DOHH2 (cell line): ENCODE data around the gene ZNF625.

Experiments
- H3F3A ChIP-seq: fragments of 200-600 bp; sonication (generic), shearing (Covaris generic); 2 replicates; pipeline ENCODE4 v1.6.0; 2016; ENCODE audit warnings: antibody characterized with exemption, mild to moderate bottlenecking; ENCODE audit not compliant: control insufficient read depth, insufficient read depth
- H3K27ac ChIP-seq: fragments of 200-600 bp; sonication (generic); 2 replicates; pipeline ENCODE4 v1.5.1; 2014; ENCODE audit warnings: low read depth, mild to moderate bottlenecking, low read length, moderate library complexity
- H3K27me3 ChIP-seq: fragments of 200-600 bp; sonication (generic); 2 replicates; pipeline ENCODE4 v1.6.1; 2014; ENCODE audit warnings: mild to moderate bottlenecking, low read length, mixed read lengths; ENCODE audit not compliant: control insufficient read depth
- H3K36me3 ChIP-seq: fragments of 200-600 bp; sonication (generic); 2 replicates; pipeline ENCODE4 v1.6.1; 2014; ENCODE audit warnings: mild to moderate bottlenecking, low read length, moderate library complexity, mixed read lengths; ENCODE audit not compliant: control insufficient read depth
- H3K4me1 ChIP-seq: fragments of 200-600 bp; sonication (generic); 2 replicates; pipeline ENCODE4 v1.6.1; 2014; ENCODE audit warnings: mild to moderate bottlenecking, low read length, mixed read lengths; ENCODE audit not compliant: control insufficient read depth
- H3K4me2 ChIP-seq: fragments of 200-600 bp; sonication (generic); 2 replicates; pipeline ENCODE4 v1.6.0; 2014; ENCODE audit warnings: mild to moderate bottlenecking, low read length, moderate library complexity
- H3K4me3 ChIP-seq: fragments of 200-600 bp; sonication (generic); 2 replicates; pipeline ENCODE4 v1.5.1; 2014; ENCODE audit warnings: mild to moderate bottlenecking, low read length, mixed read lengths
- H3K79me2 ChIP-seq: fragments of 200-600 bp; sonication (generic); 2 replicates; pipeline ENCODE4 v1.6.1; 2014; ENCODE audit warnings: mild to moderate bottlenecking, low read length, mixed read lengths; ENCODE audit not compliant: control insufficient read depth
- H3K9me2 ChIP-seq: fragments of 200-600 bp; sonication (generic); replicated peaks from 2 replicates; pipeline ENCODE4 v1.6.1; 2014; ENCODE audit warnings: mild to moderate bottlenecking, low read length, mixed read lengths; ENCODE audit not compliant: control insufficient read depth
- H3K9me3 ChIP-seq: fragments of 200-600 bp; sonication (generic); 2 replicates; pipeline ENCODE4 v1.6.1; 2014; ENCODE audit warnings: antibody characterized with exemption, low read length, mixed read lengths; ENCODE audit not compliant: control insufficient read depth, insufficient read depth
- H4K20me1 ChIP-seq: fragments of 200-600 bp; sonication (generic); 2 replicates; pipeline ENCODE4 v1.6.0; 2014; ENCODE audit warnings: low read depth, mild to moderate bottlenecking, antibody characterized with exemption, low read length, moderate library complexity; ENCODE audit not compliant: control insufficient read depth, insufficient read depth
- CTCF ChIP-seq: fragments of 200-600 bp; sonication (generic); IDR thresholded peaks from one replicate; pipeline ENCODE4 v1.5.1; 2014; ENCODE audit warnings: antibody characterized with exemption, mild to moderate bottlenecking, low read depth, low read length; ENCODE audit not compliant: poor library complexity, severe bottlenecking
- EZH2phosphoT487 ChIP-seq: fragments of 200-600 bp; sonication (generic); IDR thresholded peaks from 2 replicates; pipeline ENCODE4 v1.6.1; 2017; ENCODE audit warnings: borderline replicate concordance, mild to moderate bottlenecking, antibody characterized with exemption, low read length, moderate library complexity, mixed read lengths

Gene ZNF625

DNA sequence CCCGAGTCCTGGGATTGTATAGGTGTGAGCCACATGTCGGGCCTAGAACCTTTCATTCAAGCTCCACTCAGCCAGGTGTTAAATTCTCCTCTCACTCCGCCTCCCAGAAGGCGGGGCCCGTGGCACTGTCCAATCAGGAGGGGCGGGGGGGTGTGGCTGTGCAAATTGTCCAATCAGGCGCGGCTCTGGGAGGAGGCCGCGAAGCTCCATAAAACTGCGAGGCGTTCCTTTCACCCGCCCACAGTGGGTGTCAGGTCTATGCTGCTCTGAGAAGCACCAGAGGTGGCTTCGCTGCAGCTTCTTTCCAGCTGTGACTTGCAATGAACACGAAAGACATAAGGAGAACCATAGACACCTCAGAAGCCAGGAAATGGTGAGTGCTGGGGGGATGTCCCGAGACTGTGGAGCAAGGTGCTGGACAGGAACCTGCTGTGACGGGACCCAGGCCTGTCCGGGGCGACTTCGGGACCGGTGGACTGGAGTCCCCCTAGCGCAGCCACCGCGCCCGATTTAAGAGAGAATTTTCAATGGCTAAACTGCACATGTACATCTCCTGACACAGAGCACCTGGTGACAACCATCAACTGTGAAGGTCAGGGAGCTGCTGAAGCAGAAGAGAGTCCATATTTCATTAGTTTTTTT, 3.4 kb upstream of the ZNF625 start:
- peaks cover 6% of the 10 kb centered on the region; the same call in 1 of the 2 replicates for H3K36me3 ChIP-seq
- H4K20me1 ChIP-seq = no peaks in the 10 kb centered on the region
- H3K4me3 ChIP-seq = no peak overlapping the region
- H3F3A ChIP-seq = no peaks in the 10 kb centered on the region
- H3K4me2 ChIP-seq = no peak overlapping the region
- H3K27me3 ChIP-seq = peaks cover 19% of the 10 kb centered on the region
- no peak overlapping the region for H3K27ac ChIP-seq
- TF ChIP-seq CTCF (no peak), EZH2phosphoT487 (no peak)
- H3K4me1 ChIP-seq = peaks cover 20% of the 10 kb centered on the region
- peaks cover 18% of the 10 kb centered on the region for H3K79me2 ChIP-seq
- H3K9me3 ChIP-seq = peaks cover 20% of the 10 kb centered on the region
- H3K9me2 ChIP-seq = no peaks in the 10 kb centered on the region

GRCh38 chr19:12155324-12155860, 1.1 kb downstream of the ZNF625 start:
- H3K4me3 ChIP-seq = peak overlapping the region; percentile 76
- peak overlapping the region; percentile 66 for H3K4me2 ChIP-seq
- no peaks in the 10 kb centered on the region for H3F3A ChIP-seq

GRCh38 chr19:12145348-12145747, 11.2 kb downstream of the ZNF625 start:
- Histone ChIP-seq H3F3A (no peaks in the 10 kb centered on the region), H3K9me3 (no peaks in the 10 kb centered on the region), H3K4me2 (no peak overlapping the region), H3K27me3 (no peaks in the 10 kb centered on the region), H3K27ac (no peak overlapping the region), H3K9me2 (no peaks in the 10 kb centered on the region), H3K4me3 (no peak overlapping the region), H3K36me3 (no peaks in the 10 kb centered on the region), H4K20me1 (no peaks in the 10 kb centered on the region), H3K79me2 (no peaks in the 10 kb centered on the region), H3K4me1 (peaks cover 12% of the 10 kb centered on the region)
- no peak for TF ChIP-seq CTCF
- no peak for TF ChIP-seq EZH2phosphoT487

More at GRCh38 chr19:12155324-12155860, 1.1 kb downstream of the ZNF625 start:
- Histone ChIP-seq H3K27me3 (peaks cover 19% of the 10 kb centered on the region), H3K9me2 (no peaks in the 10 kb centered on the region), H3K36me3 (no peaks in the 10 kb centered on the region), H3K79me2 (no peaks in the 10 kb centered on the region), H3K9me3 (peaks cover 20% of the 10 kb centered on the region), H3K27ac (no peak overlapping the region), H4K20me1 (no peaks in the 10 kb centered on the region), H3K4me1 (peaks cover 10% of the 10 kb centered on the region; the same call in 1 of the 2 replicates)
- TF ChIP-seq CTCF (no peak), EZH2phosphoT487 (no peak)
